ENCODE data around the gene IDH2. TPM values are rescaled to one million over a fixed set of nuclear protein-coding genes. Genes with fewer than 3 reads are reported as not detected.

Gene IDH2
- total RNA-seq, 2 experiments from 2014 or later: 91.2 to 93.0 TPM

- POLR2A ChIA-PET: no interaction called here
- CTCF ChIA-PET: no interaction called here
Measured at GRCh38 chr15:90090226-90090848, 11.9 kb downstream of the IDH2 start.

- ChIA-PET POLR2A (no interaction called here), CTCF (interaction anchor here (0.6 to 2.1 kb wide), 10 partner anchors 9 to 213 kb away, joined by 3 to 12 read pairs (median 4); partner anchors contain the start of gene TTLL13)
Measured at GRCh38 chr15:90087454-90088154, 14.7 kb downstream of the IDH2 start.

- CTCF ChIA-PET: interaction anchor here (0.6 to 2.1 kb wide), 10 partner anchors 9 to 326 kb away, joined by 3 to 12 read pairs (median 4); partner anchors contain the start of gene TTLL13
Measured at GRCh38 chr15:90086868-90087268, 15.4 kb downstream of the IDH2 start.

GRCh38 chr15:90085565-90085964 is 16.7 kb downstream of the IDH2 start:
- ChIA-PET POLR2A (no interaction called here), CTCF (interaction anchor here (0.6 to 2.3 kb wide), 4 partner anchors 12 to 325 kb away, joined by 3 to 8 read pairs (median 5); no protein-coding TSS in a partner anchor)

More at GRCh38 chr15:90086868-90087268, 15.4 kb downstream of the IDH2 start:
- POLR2A ChIA-PET: no interaction called here

GRCh38 chr15:90084876-90085423 is 17.3 kb downstream of the IDH2 start:
- ChIA-PET CTCF (interaction anchor here (0.6 to 2.3 kb wide), 2 partner anchors 11 to 14 kb away, joined by 3 to 8 read pairs; no protein-coding TSS in a partner anchor), POLR2A (no interaction called here)

GRCh38 chr15:90083954-90084607 is 18.2 kb downstream of the IDH2 start:
- ChIA-PET CTCF (interaction anchor here (2.3 kb wide), 1 partner anchor 13 kb away, joined by 8 read pairs; no protein-coding TSS in a partner anchor), POLR2A (no interaction called here)

- ChIA-PET CTCF (interaction anchor here (2.3 kb wide), 1 partner anchor 13 kb away, joined by 8 read pairs; no protein-coding TSS in a partner anchor), POLR2A (interaction anchor here (0.5 to 0.7 kb wide), 2 partner anchors 82 to 190 kb away, joined by 3 to 12 read pairs; partner anchors contain the start of genes AP3S2 and ZNF710)
Measured at GRCh38 chr15:90083419-90083818, 18.8 kb downstream of the IDH2 start.

GRCh38 chr15:90082140-90082715 is 20.0 kb downstream of the IDH2 start:
- ChIA-PET POLR2A (interaction anchor here (0.8 kb wide), 1 partner anchor 17 kb away, joined by 10 read pairs; no protein-coding TSS in a partner anchor), CTCF (interaction anchor here (0.7 to 1.2 kb wide), 2 partner anchors 11 to 47 kb away, joined by 3 read pairs; no protein-coding TSS in a partner anchor)

GRCh38 chr15:90080818-90081393 is 21.4 kb downstream of the IDH2 start:
- CTCF ChIA-PET: interaction anchor here (0.6 kb wide), 1 partner anchor 131 kb away, joined by 3 read pairs; no protein-coding TSS in a partner anchor
- POLR2A ChIA-PET: interaction anchor here (0.6 kb wide), 1 partner anchor 80 kb away, joined by 3 read pairs; the partner anchor contains the start of gene ZNF710

- CTCF ChIA-PET: interaction anchor here (0.6 kb wide), 1 partner anchor 130 kb away, joined by 3 read pairs; no protein-coding TSS in a partner anchor
Measured at GRCh38 chr15:90080458-90080755, 21.9 kb downstream of the IDH2 start.

GRCh38 chr15:90079619-90080457 is 22.4 kb downstream of the IDH2 start:
- CTCF ChIA-PET: interaction anchor here (0.9 kb wide), 1 partner anchor 9 kb away, joined by 4 read pairs; no protein-coding TSS in a partner anchor
- POLR2A ChIA-PET: interaction anchor here (0.6 kb wide), 1 partner anchor 79 kb away, joined by 3 read pairs; the partner anchor contains the start of gene ZNF710

More at GRCh38 chr15:90080458-90080755, 21.9 kb downstream of the IDH2 start:
- POLR2A ChIA-PET: interaction anchor here (0.6 kb wide), 1 partner anchor 79 kb away, joined by 3 read pairs; the partner anchor contains the start of gene ZNF710

- ChIA-PET POLR2A (no interaction called here), CTCF (interaction anchor here (0.9 kb wide), 1 partner anchor 8 kb away, joined by 4 read pairs; no protein-coding TSS in a partner anchor)
Measured at GRCh38 chr15:90078965-90079364, 23.3 kb downstream of the IDH2 start.

- POLR2A ChIA-PET: no interaction called here
- CTCF ChIA-PET: interaction anchor here (0.7 to 1.5 kb wide), 4 partner anchors 11 to 608 kb away, joined by 3 read pairs; no protein-coding TSS in a partner anchor
Measured at GRCh38 chr15:90076716-90077115, 25.6 kb downstream of the IDH2 start.

- ChIA-PET POLR2A (no interaction called here), CTCF (interaction anchor here (0.7 to 2.6 kb wide), 6 partner anchors 11 to 609 kb away, joined by 3 to 12 read pairs (median 3); no protein-coding TSS in a partner anchor)
Measured at GRCh38 chr15:90075420-90076289, 26.6 kb downstream of the IDH2 start.

- ChIA-PET CTCF (interaction anchor here (0.8 to 2.6 kb wide), 4 partner anchors 12 to 184 kb away, joined by 3 to 12 read pairs (median 3); no protein-coding TSS in a partner anchor), POLR2A (no interaction called here)
Measured at GRCh38 chr15:90074916-90075315, 27.4 kb downstream of the IDH2 start.

- ChIA-PET POLR2A (no interaction called here), CTCF (interaction anchor here (0.7 to 2.6 kb wide), 3 partner anchors 11 to 183 kb away, joined by 3 to 12 read pairs (median 3); no protein-coding TSS in a partner anchor)
Measured at GRCh38 chr15:90074023-90074422, 28.2 kb downstream of the IDH2 start.

All from activated CD8-positive, alpha-beta memory T cell treated with anti-CD3 and anti-CD28 coated beads for 36 hours (primary cell).